Testis (tissue), 3 donors: Measurements from ENCODE around the gene MOG. TPM values are rescaled to one million over a fixed set of nuclear protein-coding genes. Genes with fewer than 3 reads are reported as not detected.

Experiments
- DNase-seq: peaks from one replicate; pipeline ENCODE4 v3.0.0-alpha.2; 2019
- H3K27ac ChIP-seq, 2 donors: fragments of 200-600 bp; sonication (generic); one replicate each; pipeline ENCODE4 v1.5.1; 2019
- H3K27me3 ChIP-seq: fragments of 200-600 bp; sonication (generic); one replicate; pipeline ENCODE4 v1.5.1; 2019
- H3K36me3 ChIP-seq: fragments of 200-600 bp; sonication (generic); one replicate; pipeline ENCODE4 v1.5.1; 2017; ENCODE audit warnings: low read depth; ENCODE audit errors: missing control alignments
- H3K4me1 ChIP-seq: fragments of 200-600 bp; sonication (generic); one replicate; pipeline ENCODE4 v1.5.1; 2019
- H3K4me3 ChIP-seq, 2 donors: fragments of 200-600 bp; sonication (generic); one replicate each; pipeline ENCODE4 v1.5.1; 2017 to 2019
- H3K9me3 ChIP-seq: fragments of 200-600 bp; sonication (generic); one replicate; pipeline ENCODE4 v1.5.1; 2017
- POLR2A ChIP-seq: fragments of 450-650 bp; IDR thresholded peaks from one replicate; pipeline ENCODE4 v1.6.1; 2017; ENCODE audit warnings: antibody characterized with exemption, mild to moderate bottlenecking, moderate library complexity
- WGBS, 2 donors: methylation state at CpG; one replicate each; pipeline ENCODE4 v1.1.5; 2018; 5-methylcytosine and 5-hydroxymethylcytosine counted together
- intact Hi-C: fragments of 100-400 bp; cut with DNase I; formaldehyde crosslinking; loops from one replicate; pipeline ENCODE4 v1.15.1; 2023; ENCODE audit warnings: low total_unique reads
- polyA plus RNA-seq: library from polyadenylated mRNA; stranded (reverse); fragments of 350-450 nt; fragmentation: Illumina TruSeq; extraction: RNeasy Lipid Tissue Mini Kit (QIAGEN cat#74804); gene quantifications from one replicate; pipeline ENCODE4 v1.2.3, GENCODE V29; 2014; ENCODE audit warnings: low read depth, low replicate concordance; ENCODE audit not compliant: insufficient read depth
- total RNA-seq, 2 donors: library from RNA; depleted of rRNA; stranded (reverse); fragments of >200 nt; gene quantifications; one replicate each; pipeline ENCODE4 v1.2.3, GENCODE V29; 2016
- TF ChIP-seq, protein P1 (sequence below), 3 experiments: fragments of 450-650 bp in 2 of 3; fragments of 200-600 bp in 1 of 3; sonication (generic) in 1 of 3; IDR thresholded peaks; one replicate each; pipeline ENCODE4 v1.5.1; 2016 to 2019; ENCODE audit warnings: antibody characterized with exemption in 3 of 3, mild to moderate bottlenecking in 2 of 3, moderate library complexity in 1 of 3

Gene MOG
- total and polyA plus RNA-seq, 3 donors from 2014 or later, result 0.19 to 0.36 TPM; not detected in 1

DNA sequence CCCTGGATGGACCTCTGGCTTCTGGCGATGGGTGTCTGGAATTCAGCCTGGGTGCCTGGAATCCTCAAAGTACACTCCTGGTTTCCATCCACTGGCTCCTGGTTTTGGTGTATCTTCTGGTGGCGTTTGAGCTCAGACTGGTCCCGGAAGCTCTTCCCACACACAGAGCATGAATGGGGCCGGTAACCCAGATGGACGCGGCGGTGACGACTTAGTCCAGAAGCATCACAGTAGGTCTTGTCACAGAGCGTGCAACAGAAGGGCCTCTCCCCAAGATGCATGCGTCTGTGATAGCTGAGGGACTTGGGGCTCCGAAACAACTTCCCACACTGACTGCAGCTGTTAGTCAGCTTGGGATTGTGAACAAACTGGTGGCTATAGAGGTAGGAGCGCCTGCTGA, 16.3 kb downstream of the MOG start:
- TF ChIP-seq POLR2A, result no peak
- TF ChIP-seq, protein P1, sequence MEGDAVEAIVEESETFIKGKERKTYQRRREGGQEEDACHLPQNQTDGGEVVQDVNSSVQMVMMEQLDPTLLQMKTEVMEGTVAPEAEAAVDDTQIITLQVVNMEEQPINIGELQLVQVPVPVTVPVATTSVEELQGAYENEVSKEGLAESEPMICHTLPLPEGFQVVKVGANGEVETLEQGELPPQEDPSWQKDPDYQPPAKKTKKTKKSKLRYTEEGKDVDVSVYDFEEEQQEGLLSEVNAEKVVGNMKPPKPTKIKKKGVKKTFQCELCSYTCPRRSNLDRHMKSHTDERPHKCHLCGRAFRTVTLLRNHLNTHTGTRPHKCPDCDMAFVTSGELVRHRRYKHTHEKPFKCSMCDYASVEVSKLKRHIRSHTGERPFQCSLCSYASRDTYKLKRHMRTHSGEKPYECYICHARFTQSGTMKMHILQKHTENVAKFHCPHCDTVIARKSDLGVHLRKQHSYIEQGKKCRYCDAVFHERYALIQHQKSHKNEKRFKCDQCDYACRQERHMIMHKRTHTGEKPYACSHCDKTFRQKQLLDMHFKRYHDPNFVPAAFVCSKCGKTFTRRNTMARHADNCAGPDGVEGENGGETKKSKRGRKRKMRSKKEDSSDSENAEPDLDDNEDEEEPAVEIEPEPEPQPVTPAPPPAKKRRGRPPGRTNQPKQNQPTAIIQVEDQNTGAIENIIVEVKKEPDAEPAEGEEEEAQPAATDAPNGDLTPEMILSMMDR (IDR thresholded peaks at IDR 0.05), result no peak
- H3K4me3 ChIP-seq, result no peak overlapping the region

DNA sequence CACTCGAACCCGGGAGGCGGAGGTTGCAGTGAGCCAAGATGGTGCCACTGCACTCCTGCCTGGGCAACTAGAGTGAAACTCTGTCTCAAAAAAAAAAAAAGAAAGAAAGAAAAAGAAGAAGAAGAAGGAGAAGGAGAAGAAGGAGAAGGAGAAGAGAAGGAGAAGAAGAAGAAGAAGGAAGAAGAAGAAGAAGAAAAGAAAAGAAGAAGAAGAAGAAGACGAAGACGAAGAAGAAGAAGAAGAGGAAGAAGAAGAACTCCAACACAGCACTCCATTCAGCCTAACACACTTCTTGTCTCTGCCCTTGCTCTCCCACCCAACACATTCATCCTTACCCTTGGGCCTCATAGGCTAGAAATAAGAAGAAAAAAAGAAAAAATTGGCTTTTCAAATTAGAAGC, 17.1 kb downstream of the MOG start:
- TF ChIP-seq, protein P1 (IDR thresholded peaks at IDR 0.05), result no peak
- TF ChIP-seq POLR2A, result no peak
- no peaks in the 10 kb centered on the region for H3K36me3 ChIP-seq
- no peak for DNase-seq
- no peaks in the 10 kb centered on the region for H3K27me3 ChIP-seq
- no peaks in the 10 kb centered on the region for H3K9me3 ChIP-seq
- H3K4me1 ChIP-seq, result no peaks in the 10 kb centered on the region
- 91 to 96% methylated on average over 5 of the region's 5 CpGs for WGBS, 2 donors
- intact Hi-C loops, result no loop called here
- H3K27ac ChIP-seq, result no peak overlapping the region
- no peak overlapping the region for H3K4me3 ChIP-seq

More for the DNA sequence above, 16.3 kb downstream of the MOG start:
- H3K27me3 ChIP-seq, result no peaks in the 10 kb centered on the region
- H3K9me3 ChIP-seq, result no peaks in the 10 kb centered on the region
- no peaks in the 10 kb centered on the region for H3K4me1 ChIP-seq
- no peak for DNase-seq
- WGBS, 2 donors, result 92 to 96% methylated on average over 4 to 12 of the region's 12 CpGs
- H3K36me3 ChIP-seq, result no peaks in the 10 kb centered on the region
- H3K27ac ChIP-seq, result no peak overlapping the region
- intact Hi-C loops, result no loop called here

DNA sequence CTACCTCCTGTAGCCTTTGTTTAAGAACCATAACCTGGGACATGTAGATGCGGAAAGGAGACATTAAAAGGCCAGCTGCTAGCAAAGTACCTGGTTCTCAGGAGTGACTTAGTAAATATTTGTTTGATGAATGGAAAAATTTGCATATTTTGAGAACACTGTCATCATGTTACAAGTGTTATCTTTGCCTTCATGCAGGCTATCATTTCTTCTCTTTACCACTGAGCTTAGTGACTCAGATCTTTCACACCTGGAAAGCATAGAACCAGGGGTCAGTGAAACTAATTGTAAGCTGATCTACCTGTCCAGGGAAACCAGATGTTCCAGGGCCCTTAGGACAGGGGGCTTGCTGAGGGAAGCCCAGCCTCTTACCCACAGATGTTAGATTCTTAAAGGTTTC, 18.7 kb downstream of the MOG start:
- no peak overlapping the region for H3K27ac ChIP-seq
- 95 to 100% methylated on average over 1 of the region's 1 CpG for WGBS, 2 donors
- H3K4me3 ChIP-seq, result no peak overlapping the region
- no peaks in the 10 kb centered on the region for H3K27me3 ChIP-seq
- intact Hi-C loops, result no loop called here
- no peak for TF ChIP-seq POLR2A
- H3K9me3 ChIP-seq, result no peaks in the 10 kb centered on the region
- no peaks in the 10 kb centered on the region for H3K4me1 ChIP-seq
- H3K36me3 ChIP-seq, result no peaks in the 10 kb centered on the region
- DNase-seq, result no peak

DNA sequence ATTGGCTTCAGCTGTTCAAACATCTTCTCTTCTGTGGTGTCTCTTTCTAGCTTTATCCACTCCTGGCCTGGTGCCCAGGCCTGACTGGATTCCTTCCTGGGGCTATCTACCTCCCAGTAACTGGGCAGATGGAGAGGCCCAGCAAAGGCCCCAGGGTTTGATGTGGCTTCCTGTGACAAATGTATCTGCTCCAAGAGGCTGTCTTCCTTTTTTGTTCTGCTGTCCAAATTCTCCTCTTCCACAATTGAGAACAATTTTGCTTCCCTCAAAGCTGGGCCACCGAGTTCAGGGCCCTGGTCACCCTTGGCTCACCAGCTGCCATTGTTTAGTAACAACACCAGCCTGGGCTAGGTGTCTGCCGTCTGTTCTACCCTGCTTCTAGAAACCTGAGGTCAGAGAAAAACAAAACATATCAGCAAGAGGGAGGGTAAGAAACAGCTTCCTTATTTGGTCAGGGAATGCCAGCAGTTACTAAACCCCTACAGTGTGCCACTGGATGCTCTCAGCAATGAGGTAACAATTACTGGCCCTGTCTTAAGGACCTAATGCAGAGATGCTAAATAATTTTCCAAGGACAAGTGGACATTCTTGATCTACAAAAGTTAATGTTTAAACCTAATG, 20.2 kb downstream of the MOG start:
- H3K27ac ChIP-seq, result no peak overlapping the region
- no peaks in the 10 kb centered on the region for H3K27me3 ChIP-seq
- H3K9me3 ChIP-seq, result no peaks in the 10 kb centered on the region
- TF ChIP-seq POLR2A, result no peak
- TF ChIP-seq, protein P1 (IDR thresholded peaks at IDR 0.05), result no peak
- intact Hi-C loops, result no loop called here
- no peaks in the 10 kb centered on the region for H3K36me3 ChIP-seq
- no peak overlapping the region for H3K4me3 ChIP-seq
- 18 to 46% methylated on average over 2 of the region's 2 CpGs for WGBS, 2 donors
- DNase-seq, result no peak
- no peaks in the 10 kb centered on the region for H3K4me1 ChIP-seq

DNA sequence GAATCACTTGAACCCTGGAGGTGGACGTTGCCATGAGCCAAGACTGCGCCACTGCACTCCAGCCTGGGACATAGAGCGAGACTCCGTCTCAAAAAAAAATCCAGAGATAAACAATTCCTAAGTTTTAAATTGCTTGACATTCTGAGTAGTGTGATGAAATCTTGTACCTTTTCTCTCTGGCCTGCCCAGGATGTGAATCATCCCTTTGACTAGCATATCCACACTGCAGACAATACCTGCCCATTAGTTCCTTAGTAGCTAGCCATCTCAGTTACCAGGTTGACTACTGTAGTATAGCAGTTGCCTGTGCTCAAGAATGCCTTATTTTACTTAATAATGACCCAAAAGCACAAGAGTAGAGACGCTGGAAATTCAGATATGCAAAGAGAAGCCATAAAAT, 21.2 kb downstream of the MOG start:
- intact Hi-C loops, result no loop called here
- no peak overlapping the region for H3K27ac ChIP-seq
- TF ChIP-seq, protein P1 (IDR thresholded peaks at IDR 0.05), result no peak
- no peak for TF ChIP-seq POLR2A
- no peaks in the 10 kb centered on the region for H3K36me3 ChIP-seq
- WGBS, 2 donors, result 78 to 95% methylated on average over 5 of the region's 5 CpGs
- H3K4me3 ChIP-seq, result no peak overlapping the region
- no peaks in the 10 kb centered on the region for H3K4me1 ChIP-seq
- no peaks in the 10 kb centered on the region for H3K27me3 ChIP-seq
- no peak for DNase-seq
- H3K9me3 ChIP-seq, result no peaks in the 10 kb centered on the region
